SJSA1 (cell line): ENCODE results near the gene KCTD19. TPM values are rescaled to one million over a fixed set of nuclear protein-coding genes. Genes with fewer than 3 reads are reported as not detected.
"Not testable (repeated sequence)": the region's sequence is repeated elsewhere in the genome, so short reads cannot be mapped to it uniquely, and the experiment has no call there.

ENCODE experiments used
- DNase-seq, 2 experiments: peaks; one replicate each; pipeline ENCODE4 v3.0.0-alpha.2; 2015 to 2020; ENCODE audit warnings: low spot score in 2 of 2, low read depth in 1 of 2
- H3K27ac ChIP-seq: fragments of 250-450 bp; sonication (Bioruptor Pico); 2 replicates; pipeline ENCODE4 v1.5.1; 2020; ENCODE audit warnings: mild to moderate bottlenecking, moderate library complexity
- H3K27me3 ChIP-seq: fragments of 250-450 bp; sonication (Bioruptor Pico); replicated peaks from 2 replicates; pipeline ENCODE4 v1.5.1; 2020; ENCODE audit warnings: mild to moderate bottlenecking, moderate library complexity
- H3K36me3 ChIP-seq: fragments of 250-450 bp; sonication (Bioruptor Pico); 2 replicates; pipeline ENCODE4 v1.5.1; 2020; ENCODE audit warnings: mild to moderate bottlenecking
- H3K4me1 ChIP-seq: fragments of 250-450 bp; sonication (Bioruptor Pico); replicated peaks from 2 replicates; pipeline ENCODE4 v1.6.1; 2021; ENCODE audit warnings: mild to moderate bottlenecking
- H3K4me3 ChIP-seq: fragments of 250-450 bp; sonication (Bioruptor Pico); 2 replicates; pipeline ENCODE4 v1.5.1; 2020; ENCODE audit warnings: mild to moderate bottlenecking
- H3K9me3 ChIP-seq: fragments of 250-450 bp; sonication (Bioruptor Pico); replicated peaks from 2 replicates; pipeline ENCODE4 v1.5.1; 2020; ENCODE audit warnings: mild to moderate bottlenecking
- total RNA-seq: library from RNA; depleted of rRNA; stranded (reverse); fragments of >200 nt; shearing (Covaris generic); gene quantifications from 2 replicates; pipeline ENCODE4 v1.2.3, GENCODE V29; 2014; rRNA removed

KCTD19 gene
- total RNA-seq: 0.03 TPM in 1 of 2 replicates, not detected in the other

- H3K4me3 ChIP-seq: peak within 1 kb of the TSS; percentile 35
- no peaks in the 10 kb centered on the region for H3K9me3 ChIP-seq
- peaks cover 8% of the 10 kb centered on the region for H3K4me1 ChIP-seq
- peak in 1 of 2 experiments; percentile 58 for DNase-seq
- no peaks in the 10 kb centered on the region for H3K36me3 ChIP-seq
- peaks cover 10% of the 10 kb centered on the region; the same call in 1 of the 2 replicates for H3K27me3 ChIP-seq
- no peak within 1 kb of the TSS for H3K27ac ChIP-seq
These were observed at the start of gene KCTD19, which contains the start of gene LRRC36 for GRCh38 chr16:67326472-67327309. TSS of gene KCTD19 (minus strand) at chr16:67326741. CDS start at chr16:67326707, 34 bp downstream. TSS of gene LRRC36 (plus strand) at chr16:67326815. CDS start at chr16:67326863, 48 bp downstream.

DNA sequence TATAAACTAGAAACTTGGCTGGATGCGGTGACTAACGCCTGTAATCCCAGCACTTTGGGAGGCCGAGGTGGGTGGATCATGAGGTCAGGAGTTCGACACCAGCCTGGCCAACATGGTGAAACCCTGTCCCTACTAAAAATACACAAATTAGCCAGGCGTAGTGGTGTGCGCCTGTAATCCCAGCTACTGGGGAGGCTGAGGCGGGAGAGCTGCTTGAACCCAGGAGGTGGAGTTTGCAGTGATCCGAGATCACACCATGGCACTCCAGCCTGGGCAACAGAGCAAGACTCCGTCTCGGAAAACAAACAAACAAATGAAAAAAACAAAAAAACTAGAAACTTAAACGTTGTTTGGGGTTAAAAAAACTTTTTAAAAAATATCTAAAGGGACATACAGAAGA lies 49.5 kb upstream of the KCTD19 start:
- DNase-seq, H3K9me3 ChIP-seq, H3K4me3 ChIP-seq, H3K36me3 ChIP-seq, H3K4me1 ChIP-seq, H3K27ac ChIP-seq, H3K27me3 ChIP-seq: not testable (repeated sequence)

GRCh38 chr16:67372664-67373063 lies 46.1 kb upstream of the KCTD19 start:
- H3K4me3 ChIP-seq: no peak overlapping the region
- H3K4me1 ChIP-seq: no peaks in the 10 kb centered on the region
- H3K27ac ChIP-seq: no peak overlapping the region
- H3K36me3 ChIP-seq: no peaks in the 10 kb centered on the region
- DNase-seq: no peak
- H3K27me3 ChIP-seq: peaks cover 11% of the 10 kb centered on the region; the same call in 1 of the 2 replicates
- H3K9me3 ChIP-seq: no peaks in the 10 kb centered on the region

DNA sequence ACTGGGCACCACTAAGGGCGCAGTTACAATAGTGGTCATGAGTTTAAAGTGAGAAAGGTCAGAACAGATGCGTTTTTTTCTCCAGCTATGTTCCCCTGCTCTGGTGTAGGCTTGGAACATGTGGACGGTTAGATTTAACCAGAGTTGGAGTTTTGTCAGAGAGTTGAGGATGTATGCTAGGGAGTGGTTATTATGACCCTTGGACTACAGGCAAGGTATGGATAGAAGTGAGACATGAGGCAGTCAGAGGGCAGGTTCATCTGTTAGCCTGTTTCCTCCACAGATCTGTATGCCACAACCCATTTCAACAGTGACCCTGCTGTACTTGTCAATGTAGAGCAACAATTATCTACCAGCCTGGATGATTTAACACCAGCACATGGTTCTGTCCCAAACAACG lies 44.1 kb upstream of the KCTD19 start:
- Histone ChIP-seq H3K9me3 (no peaks in the 10 kb centered on the region), H3K4me1 (no peaks in the 10 kb centered on the region), H3K36me3 (no peaks in the 10 kb centered on the region), H3K27me3 (peaks cover 14% of the 10 kb centered on the region; the same call in 1 of the 2 replicates), H3K27ac (no peak overlapping the region), H3K4me3 (no peak overlapping the region)
- DNase-seq: no peak

DNA sequence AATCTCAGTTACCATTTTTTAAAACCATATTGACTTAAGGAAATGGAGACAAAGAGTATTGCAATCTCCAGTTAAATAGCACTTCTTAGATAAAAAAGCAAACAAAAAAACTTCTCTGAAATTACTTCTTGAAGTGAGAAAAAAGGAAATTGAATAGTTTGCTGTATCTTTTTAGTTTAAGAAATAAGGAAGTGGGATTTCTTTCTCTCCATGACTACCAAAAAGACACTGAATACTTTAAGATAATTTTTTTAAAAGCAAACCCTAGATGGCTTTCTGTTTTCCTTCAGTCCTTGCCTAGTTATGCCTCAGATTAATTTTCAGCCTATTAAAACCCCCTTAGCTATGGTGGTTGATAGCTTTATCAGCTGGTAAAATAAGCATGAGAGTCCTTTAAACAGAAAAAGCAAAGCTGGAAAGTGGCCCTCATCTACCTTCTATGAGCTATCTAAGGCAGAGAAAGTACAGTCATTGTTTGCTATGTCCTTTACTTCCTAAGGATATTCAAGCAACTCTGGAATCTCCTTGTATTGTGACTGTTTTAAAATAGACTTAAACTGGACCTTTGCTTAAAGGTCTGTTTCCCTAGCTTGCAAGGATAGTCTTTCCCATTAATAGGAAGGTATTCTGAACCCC lies 38.2 kb upstream of the KCTD19 start:
- H3K27ac ChIP-seq: no peak overlapping the region
- no peaks in the 10 kb centered on the region for H3K9me3 ChIP-seq
- H3K4me1 ChIP-seq: no peaks in the 10 kb centered on the region
- no peak for DNase-seq
- no peak overlapping the region for H3K4me3 ChIP-seq
- H3K27me3 ChIP-seq: peaks cover 41% of the 10 kb centered on the region
- no peaks in the 10 kb centered on the region for H3K36me3 ChIP-seq

- no peak overlapping the region for H3K27ac ChIP-seq
- peaks cover 43% of the 10 kb centered on the region for H3K27me3 ChIP-seq
- H3K9me3 ChIP-seq: no peaks in the 10 kb centered on the region
- H3K4me3 ChIP-seq: no peak overlapping the region
- H3K36me3 ChIP-seq: no peaks in the 10 kb centered on the region
- H3K4me1 ChIP-seq: no peaks in the 10 kb centered on the region
- DNase-seq: no peak
These were observed 34.5 kb upstream of the KCTD19 start for GRCh38 chr16:67361038-67361437.

GRCh38 chr16:67359540-67360269 lies 33.2 kb upstream of the KCTD19 start:
- DNase-seq, H3K27ac ChIP-seq, H3K9me3 ChIP-seq, H3K4me1 ChIP-seq, H3K36me3 ChIP-seq, H3K4me3 ChIP-seq: not testable (repeated sequence)
- H3K27me3 ChIP-seq: peaks cover 33% of the 10 kb centered on the region

DNA sequence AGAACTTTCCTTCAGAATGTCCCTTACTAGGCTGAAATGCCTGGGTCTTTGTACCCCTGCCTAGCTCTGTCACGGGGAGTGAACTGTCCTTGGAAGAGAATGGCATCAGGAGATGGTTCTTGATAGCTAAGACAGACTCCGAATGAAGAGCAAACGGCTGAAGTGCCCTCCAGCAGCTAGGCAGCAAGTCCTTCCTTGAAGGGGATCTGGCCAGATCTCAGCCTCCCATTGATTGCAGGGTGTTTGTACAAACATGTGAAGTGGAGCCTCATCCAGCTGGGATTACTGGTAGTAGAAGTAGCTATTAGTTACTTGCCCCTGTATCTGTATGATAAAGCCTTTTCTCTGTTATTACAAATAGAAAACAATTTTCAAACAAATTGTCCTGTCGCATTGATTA lies 31.0 kb upstream of the KCTD19 start:
- peaks cover 13% of the 10 kb centered on the region; the same call in 1 of the 2 replicates for H3K27me3 ChIP-seq
- no peaks in the 10 kb centered on the region for H3K36me3 ChIP-seq
- no peak overlapping the region for H3K4me3 ChIP-seq
- no peak for DNase-seq
- no peaks in the 10 kb centered on the region for H3K9me3 ChIP-seq
- no peaks in the 10 kb centered on the region for H3K4me1 ChIP-seq
- H3K27ac ChIP-seq: no peak overlapping the region

DNA sequence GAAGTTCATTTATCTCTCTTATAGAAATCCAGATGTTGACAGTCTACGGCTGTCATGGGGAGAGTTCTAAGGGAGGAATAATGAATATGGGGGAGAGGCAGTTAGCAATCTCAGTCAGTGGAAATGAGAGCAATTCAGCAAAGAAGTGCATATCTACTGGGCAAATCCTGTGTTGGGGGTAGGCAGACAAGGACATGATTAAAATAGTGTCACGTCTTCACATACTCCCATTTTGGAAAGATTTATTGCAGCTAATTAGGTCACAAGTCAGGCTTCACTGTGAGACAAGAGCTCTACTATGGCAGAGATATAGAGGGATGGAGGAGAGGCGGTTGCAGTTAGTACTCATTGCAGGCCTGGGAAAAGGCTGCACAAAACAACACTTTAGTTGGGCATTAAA lies 29.9 kb upstream of the KCTD19 start:
- no peaks in the 10 kb centered on the region for H3K9me3 ChIP-seq
- no peak for DNase-seq
- no peaks in the 10 kb centered on the region for H3K4me1 ChIP-seq
- no peak overlapping the region for H3K4me3 ChIP-seq
- no peaks in the 10 kb centered on the region for H3K36me3 ChIP-seq
- H3K27ac ChIP-seq: no peak overlapping the region
- H3K27me3 ChIP-seq: peaks cover 11% of the 10 kb centered on the region; the same call in 1 of the 2 replicates

- H3K27me3 ChIP-seq, DNase-seq, H3K9me3 ChIP-seq, H3K36me3 ChIP-seq, H3K4me3 ChIP-seq, H3K4me1 ChIP-seq, H3K27ac ChIP-seq: not testable (repeated sequence)
These were observed 25.9 kb upstream of the KCTD19 start for GRCh38 chr16:67352463-67352862.

DNA sequence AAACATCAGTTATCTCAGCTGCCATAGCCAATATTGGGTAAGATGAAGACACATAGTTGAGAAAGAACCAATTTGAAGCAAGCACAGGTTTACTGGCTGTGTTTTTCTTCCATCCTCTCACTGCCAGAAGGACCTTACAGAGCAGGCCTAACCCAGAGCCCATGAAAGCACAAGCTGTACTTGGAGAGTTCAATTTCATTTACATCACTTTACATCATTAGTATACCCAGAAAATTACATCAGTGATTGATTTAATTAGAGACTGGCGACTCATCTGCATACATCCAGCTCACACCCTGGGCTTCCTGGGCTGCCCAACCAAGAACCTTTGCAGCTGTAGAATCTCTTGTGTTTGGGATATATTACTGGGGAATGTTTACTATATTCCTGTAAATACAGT lies 23.8 kb upstream of the KCTD19 start:
- no peak overlapping the region for H3K4me3 ChIP-seq
- H3K36me3 ChIP-seq: no peaks in the 10 kb centered on the region

GRCh38 chr16:67349172-67349571 lies 22.6 kb upstream of the KCTD19 start:
- Histone ChIP-seq H3K27me3 (no peaks in the 10 kb centered on the region), H3K4me3 (no peak overlapping the region), H3K27ac (no peak overlapping the region)

More for the DNA sequence above, 23.8 kb upstream of the KCTD19 start:
- Histone ChIP-seq H3K9me3 (no peaks in the 10 kb centered on the region), H3K27ac (no peak overlapping the region), H3K27me3 (no peaks in the 10 kb centered on the region), H3K4me1 (no peaks in the 10 kb centered on the region)
- DNase-seq: no peak

DNA sequence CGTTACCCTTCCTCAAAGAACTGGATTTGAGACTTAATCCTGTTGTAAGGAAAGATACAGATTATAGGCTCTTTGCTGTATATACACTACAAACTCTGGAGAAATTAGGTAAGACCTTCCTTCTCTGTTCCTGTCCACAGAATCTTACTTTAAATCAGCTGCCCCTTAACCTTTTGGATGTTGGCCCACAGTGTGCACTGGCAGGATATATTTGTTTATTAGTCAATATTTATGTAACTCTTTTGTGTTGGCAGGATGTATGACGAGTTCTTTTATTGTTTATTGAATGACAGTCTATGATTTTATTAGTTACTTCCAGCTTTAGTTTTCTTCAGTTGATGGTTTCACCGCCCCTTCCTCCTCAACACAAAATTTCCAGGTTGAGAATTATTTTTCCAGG lies 19.8 kb upstream of the KCTD19 start:
- Histone ChIP-seq H3K36me3 (no peaks in the 10 kb centered on the region), H3K4me1 (peaks cover 3% of the 10 kb centered on the region; the same call in 1 of the 2 replicates), H3K27me3 (no peaks in the 10 kb centered on the region), H3K27ac (no peak overlapping the region), H3K9me3 (no peaks in the 10 kb centered on the region), H3K4me3 (no peak overlapping the region)
- no peak for DNase-seq

More at GRCh38 chr16:67349172-67349571, 22.6 kb upstream of the KCTD19 start:
- peak in 1 of 2 experiments; percentile 12 for DNase-seq
- Histone ChIP-seq H3K4me1 (no peaks in the 10 kb centered on the region), H3K36me3 (no peaks in the 10 kb centered on the region), H3K9me3 (no peaks in the 10 kb centered on the region)
